Keratinocyte (primary cell): ENCODE measurements around the gene RIBC1. TPM values are rescaled to one million over a fixed set of nuclear protein-coding genes. Genes with fewer than 3 reads are reported as not detected.

Experiments
- DNase-seq: peaks from one replicate; pipeline ENCODE4 v3.0.0-alpha.2; 2011; ENCODE audit warnings: low read depth, missing footprints, low spot score
- FAIRE-seq: peaks from 2 replicates; lab custom pipeline; 2011; peaks lifted over from hg19 to GRCh38; lab: Jason Lieb, UNC
- H2AFZ ChIP-seq: 2 replicates; pipeline ENCODE4 v1.6.0; 2012; ENCODE audit warnings: low read length, control low read depth, inconsistent platforms; ENCODE audit not compliant: control insufficient read depth
- H3K27ac ChIP-seq: 2 replicates; pipeline ENCODE4 v1.5.1; 2011; ENCODE audit warnings: low read length; ENCODE audit not compliant: control insufficient read depth, insufficient read depth
- H3K27me3 ChIP-seq: 3 replicates; pipeline ENCODE4 v1.6.0; 2011; ENCODE audit warnings: low read length; ENCODE audit not compliant: control insufficient read depth, insufficient read depth; ENCODE audit errors: extremely low read depth
- H3K36me3 ChIP-seq, 2 experiments: 2 replicates in 1 of 2; 3 replicates in 1 of 2; pipeline ENCODE4 v1.5.1; 2011; ENCODE audit warnings: low read length in 2 of 2, mild to moderate bottlenecking in 1 of 2; ENCODE audit not compliant: control insufficient read depth in 2 of 2, insufficient read depth in 2 of 2; ENCODE audit errors: extremely low read depth in 1 of 2
- H3K4me1 ChIP-seq: 3 replicates; pipeline ENCODE4 v1.5.1; 2011; ENCODE audit warnings: low read length; ENCODE audit not compliant: control insufficient read depth, insufficient read depth; ENCODE audit errors: extremely low read depth
- H3K4me2 ChIP-seq: 3 replicates; pipeline ENCODE4 v1.6.0; 2011; ENCODE audit warnings: low read depth, low read length; ENCODE audit not compliant: control insufficient read depth, insufficient read depth; ENCODE audit errors: extremely low read depth
- H3K4me3 ChIP-seq, 3 experiments: fragments of 200-600 bp in 1 of 3; sonication (generic) in 1 of 3; 2 replicates in 2 of 3; 3 replicates in 1 of 3; pipeline ENCODE4 v1.5.1; 2011 to 2016; ENCODE audit warnings: low read length in 3 of 3, mild to moderate bottlenecking in 3 of 3, control low read depth in 2 of 3, inconsistent platforms in 1 of 3, low read depth in 1 of 3, mixed read lengths in 1 of 3, mixed run types in 1 of 3, moderate library complexity in 1 of 3; ENCODE audit not compliant: control insufficient read depth in 2 of 3, insufficient read depth in 2 of 3; ENCODE audit errors: extremely low read depth in 1 of 3
- H3K79me2 ChIP-seq: 2 replicates; pipeline ENCODE4 v1.6.0; 2012; ENCODE audit warnings: low read length; ENCODE audit not compliant: control insufficient read depth, insufficient read depth
- H3K9ac ChIP-seq: 3 replicates; pipeline ENCODE4 v1.6.0; 2011; ENCODE audit warnings: low read length; ENCODE audit not compliant: control insufficient read depth, insufficient read depth; ENCODE audit errors: extremely low read depth
- H3K9me1 ChIP-seq: 3 replicates; pipeline ENCODE4 v1.6.0; 2011; ENCODE audit warnings: low read length; ENCODE audit not compliant: control insufficient read depth, insufficient read depth; ENCODE audit errors: extremely low read depth
- H3K9me3 ChIP-seq: 2 replicates; pipeline ENCODE4 v1.5.1; 2012; ENCODE audit warnings: low read depth, low read length; ENCODE audit not compliant: control insufficient read depth
- H4K20me1 ChIP-seq: 3 replicates; pipeline ENCODE4 v1.6.0; 2011; ENCODE audit warnings: low read length; ENCODE audit not compliant: control insufficient read depth, insufficient read depth; ENCODE audit errors: extremely low read depth
- EZH2 ChIP-seq: IDR thresholded peaks from one replicate; pipeline ENCODE4 v1.6.1; 2012; ENCODE audit warnings: inconsistent platforms, mild to moderate bottlenecking, low read length, moderate library complexity
- dilution Hi-C: fragments of 300-500 bp; cut with MboI; formaldehyde crosslinking; loops from one replicate; pipeline ENCODE4 v1.7.0; 2020; ENCODE audit warnings: low sequenced_read_pairs; ENCODE audit not compliant: extremely low pct_ligation_motif_present
- polyA plus RNA-seq, 5 experiments: library from polyadenylated mRNA; depleted of rRNA in 3 of 5; stranded (reverse) in 3 of 5; stranded (forward) in 1 of 5; unstranded in 1 of 5; fragments of >200 nt; gene quantifications; 1 replicate in 1 of 5; 2 replicates in 3 of 5; 3 replicates in 1 of 5; pipeline versions ENCODE4 v1.2.1 to v1.2.3, GENCODE V29; 2011 to 2012; ENCODE audit warnings: missing spikeins in 2 of 5, low read depth in 1 of 5, low replicate concordance in 1 of 5
- TF ChIP-seq, protein P1 (sequence below), 3 experiments: IDR thresholded peaks in 1 of 3; conservative IDR thresholded peaks in 1 of 3; optimal IDR thresholded peaks in 1 of 3; 2 replicates in 2 of 3; 3 replicates in 1 of 3; pipeline versions ENCODE3 to v1.5.1; 2011; ENCODE audit warnings: low read length in 3 of 3, mild to moderate bottlenecking in 3 of 3, moderate library complexity in 2 of 3, control low read depth in 1 of 3, inconsistent platforms in 1 of 3; ENCODE audit not compliant: insufficient read depth in 2 of 3; ENCODE audit errors: extremely low read depth in 1 of 3

Gene RIBC1
- polyA plus RNA-seq, 1 donor (not counting 4 experiments of a cell fraction or from before 2014, with no cell fraction given) = 0.42 TPM

GRCh38 chrX:53379008-53379710, 43.5 kb upstream of the RIBC1 start:
- Histone ChIP-seq H3K4me3 (no peak overlapping the region), H3K9me3 (no peaks in the 10 kb centered on the region), H3K4me2 (no peak overlapping the region), H3K79me2 (no peaks in the 10 kb centered on the region), H3K27me3 (no peaks in the 10 kb centered on the region), H3K9ac (no peak overlapping the region), H3K9me1 (no peaks in the 10 kb centered on the region), H3K4me1 (peaks cover 13% of the 10 kb centered on the region), H2AFZ (no peak overlapping the region), H3K27ac (no peak overlapping the region), H4K20me1 (no peaks in the 10 kb centered on the region), H3K36me3 (peaks cover 17 to 38% of the 10 kb centered on the region in 2 experiments)
- dilution Hi-C loops = no loop called here
- DNase-seq (no peak), FAIRE-seq (no peak)
- TF ChIP-seq, protein P1, sequence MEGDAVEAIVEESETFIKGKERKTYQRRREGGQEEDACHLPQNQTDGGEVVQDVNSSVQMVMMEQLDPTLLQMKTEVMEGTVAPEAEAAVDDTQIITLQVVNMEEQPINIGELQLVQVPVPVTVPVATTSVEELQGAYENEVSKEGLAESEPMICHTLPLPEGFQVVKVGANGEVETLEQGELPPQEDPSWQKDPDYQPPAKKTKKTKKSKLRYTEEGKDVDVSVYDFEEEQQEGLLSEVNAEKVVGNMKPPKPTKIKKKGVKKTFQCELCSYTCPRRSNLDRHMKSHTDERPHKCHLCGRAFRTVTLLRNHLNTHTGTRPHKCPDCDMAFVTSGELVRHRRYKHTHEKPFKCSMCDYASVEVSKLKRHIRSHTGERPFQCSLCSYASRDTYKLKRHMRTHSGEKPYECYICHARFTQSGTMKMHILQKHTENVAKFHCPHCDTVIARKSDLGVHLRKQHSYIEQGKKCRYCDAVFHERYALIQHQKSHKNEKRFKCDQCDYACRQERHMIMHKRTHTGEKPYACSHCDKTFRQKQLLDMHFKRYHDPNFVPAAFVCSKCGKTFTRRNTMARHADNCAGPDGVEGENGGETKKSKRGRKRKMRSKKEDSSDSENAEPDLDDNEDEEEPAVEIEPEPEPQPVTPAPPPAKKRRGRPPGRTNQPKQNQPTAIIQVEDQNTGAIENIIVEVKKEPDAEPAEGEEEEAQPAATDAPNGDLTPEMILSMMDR (optimal IDR thresholded peaks at IDR 0.05 in 1 of 3, IDR thresholded peaks at IDR 0.05 in 1 of 3, conservative IDR thresholded peaks at IDR 0.05 in 1 of 3; ENCODE audit: extremely low read depth in 1 of 3, insufficient read depth in 2 of 3, low read length in 3 of 3) = no peak
- TF ChIP-seq EZH2 = no peak

DNA sequence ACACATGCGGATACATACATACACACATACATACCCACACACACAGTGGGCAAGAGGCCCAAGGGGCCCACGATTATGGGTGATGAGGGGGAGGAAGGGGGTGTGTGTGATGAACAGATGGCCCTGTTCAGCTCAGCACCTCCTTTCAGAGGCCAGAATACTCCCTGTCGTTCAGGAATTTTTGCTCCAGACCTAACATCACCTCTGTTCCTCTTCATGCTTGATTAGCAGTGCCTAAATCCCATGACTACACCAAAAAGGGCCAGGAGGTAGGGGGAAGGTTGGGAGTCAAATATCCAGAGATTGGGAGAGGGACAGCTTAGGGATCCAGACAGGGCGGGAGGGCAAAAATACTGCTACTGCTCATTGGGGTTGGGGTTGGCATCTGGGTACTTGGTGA, 42.9 kb upstream of the RIBC1 start:
- H3K79me2 ChIP-seq = no peaks in the 10 kb centered on the region
- H2AFZ ChIP-seq = no peak overlapping the region
- H4K20me1 ChIP-seq = no peaks in the 10 kb centered on the region
- no peak for DNase-seq
- peaks cover 17 to 38% of the 10 kb centered on the region in 2 experiments for H3K36me3 ChIP-seq
- no peaks in the 10 kb centered on the region for H3K9me3 ChIP-seq
- H3K27me3 ChIP-seq = no peaks in the 10 kb centered on the region
- dilution Hi-C loops = no loop called here
- H3K27ac ChIP-seq = no peak overlapping the region
- no peak for FAIRE-seq
- no peak overlapping the region for H3K9ac ChIP-seq
- H3K4me1 ChIP-seq = peaks cover 13% of the 10 kb centered on the region
- H3K4me3 ChIP-seq = no peak overlapping the region
- no peaks in the 10 kb centered on the region for H3K9me1 ChIP-seq
- no peak overlapping the region for H3K4me2 ChIP-seq
- no peak for TF ChIP-seq EZH2
- TF ChIP-seq, protein P1 (optimal IDR thresholded peaks at IDR 0.05 in 1 of 3, IDR thresholded peaks at IDR 0.05 in 1 of 3, conservative IDR thresholded peaks at IDR 0.05 in 1 of 3; ENCODE audit: extremely low read depth in 1 of 3, insufficient read depth in 2 of 3, low read length in 3 of 3) = no peak
